Muscle layer of duodenum (tissue), 2 donors: Measurements from ENCODE around the gene CD2AP.

Experiments used
- H3K27ac ChIP-seq: one replicate; pipeline ENCODE4 v1.7.0; 2013; ENCODE audit warnings: mild to moderate bottlenecking, low read length
- H3K27me3 ChIP-seq: one replicate; pipeline ENCODE4 v1.7.0; 2013; ENCODE audit warnings: low read depth, mild to moderate bottlenecking, control low read depth, low read length
- H3K36me3 ChIP-seq, 2 donors: one replicate each; pipeline ENCODE4 v1.7.0; 2013; ENCODE audit warnings: low read length in 2 of 2, control low read depth in 1 of 2, mild to moderate bottlenecking in 1 of 2; ENCODE audit not compliant: insufficient read depth in 2 of 2, control insufficient read depth in 1 of 2
- H3K4me1 ChIP-seq, 2 donors: one replicate each; pipeline ENCODE4 v1.7.0; 2013; ENCODE audit warnings: low read length in 2 of 2, mild to moderate bottlenecking in 2 of 2, control low read depth in 1 of 2, moderate library complexity in 1 of 2; ENCODE audit not compliant: insufficient read depth in 2 of 2, control insufficient read depth in 1 of 2
- H3K4me3 ChIP-seq, 2 donors: one replicate each; pipeline ENCODE4 v1.7.0; 2013; ENCODE audit warnings: low read length in 2 of 2, low read depth in 1 of 2, mild to moderate bottlenecking in 1 of 2
- H3K9me3 ChIP-seq, 2 donors: one replicate each; pipeline ENCODE4 v1.7.0; 2013; ENCODE audit warnings: low read length in 2 of 2, control low read depth in 1 of 2, mild to moderate bottlenecking in 1 of 2; ENCODE audit not compliant: control insufficient read depth in 1 of 2
- donor health status: healthy.

CD2AP gene

DNA sequence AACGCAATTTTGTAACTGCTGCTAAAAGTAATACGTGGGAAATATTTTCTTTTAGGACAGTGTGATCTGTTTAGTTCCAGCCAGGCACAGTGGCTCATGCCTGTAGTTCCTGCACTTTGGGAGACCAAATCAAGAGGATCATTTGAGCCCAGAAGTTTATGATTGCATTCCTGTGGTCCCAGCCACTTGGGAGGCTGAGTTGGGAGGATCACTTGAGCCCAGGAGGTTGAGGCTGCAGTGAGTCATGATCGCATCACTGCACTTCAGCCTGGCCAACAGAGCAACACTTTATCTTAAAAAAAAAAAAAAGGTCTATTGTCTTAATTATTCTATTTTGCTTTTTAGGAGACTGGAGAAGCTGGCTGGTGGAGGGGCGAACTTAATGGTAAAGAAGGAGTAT lies 101.5 kb downstream of the CD2AP start:
- Histone ChIP-seq H3K27ac (no peak overlapping the region), H3K9me3 (no peaks in the 10 kb centered on the region), H3K27me3 (no peaks in the 10 kb centered on the region), H3K4me3 (no peak overlapping the region), H3K36me3 (peaks cover 7 to 21% of the 10 kb centered on the region in 2 donors), H3K4me1 (no peaks in the 10 kb centered on the region)

- peaks cover 7 to 21% of the 10 kb centered on the region in 2 donors for H3K36me3 ChIP-seq
- no peaks in the 10 kb centered on the region for H3K9me3 ChIP-seq
- no peak overlapping the region for H3K27ac ChIP-seq
- H3K27me3 ChIP-seq: no peaks in the 10 kb centered on the region
- no peaks in the 10 kb centered on the region for H3K4me1 ChIP-seq
- no peak overlapping the region for H3K4me3 ChIP-seq
Measured at GRCh38 chr6:47581591-47581990, 104.0 kb downstream of the CD2AP start.

DNA sequence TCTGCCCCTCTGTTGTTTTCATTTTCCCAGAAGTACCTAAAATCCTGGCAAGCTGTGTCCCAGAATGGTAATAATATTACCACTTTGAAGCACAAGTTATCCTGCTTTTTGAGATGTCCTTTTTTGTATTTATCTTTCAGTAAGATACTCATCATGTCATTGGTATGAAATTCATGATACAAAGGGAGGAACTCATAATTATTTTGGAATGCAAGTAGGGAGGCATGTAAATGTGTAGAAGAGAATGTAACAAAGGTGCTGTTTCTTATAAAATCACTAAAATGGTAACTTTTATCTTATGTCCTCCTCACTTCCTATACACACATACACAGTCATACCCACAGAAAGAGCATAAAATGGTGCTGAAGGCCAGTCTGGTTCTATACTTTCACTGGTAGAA lies 109.9 kb downstream of the CD2AP start:
- no peaks in the 10 kb centered on the region for H3K9me3 ChIP-seq
- H3K27me3 ChIP-seq: no peaks in the 10 kb centered on the region
- H3K4me3 ChIP-seq: no peak overlapping the region
- no peak overlapping the region for H3K27ac ChIP-seq
- H3K4me1 ChIP-seq: no peaks in the 10 kb centered on the region
- peaks cover 12 to 27% of the 10 kb centered on the region in 2 donors for H3K36me3 ChIP-seq

- Histone ChIP-seq H3K27ac (no peak overlapping the region), H3K36me3 (peaks cover 21 to 32% of the 10 kb centered on the region in 2 donors), H3K4me3 (no peak overlapping the region), H3K9me3 (no peaks in the 10 kb centered on the region), H3K27me3 (no peaks in the 10 kb centered on the region), H3K4me1 (no peaks in the 10 kb centered on the region)
Measured at GRCh38 chr6:47592131-47592840, 114.7 kb downstream of the CD2AP start.

GRCh38 chr6:47593979-47594378 lies 116.4 kb downstream of the CD2AP start:
- Histone ChIP-seq H3K27me3 (no peaks in the 10 kb centered on the region), H3K4me1 (no peaks in the 10 kb centered on the region), H3K36me3 (peaks cover 23 to 33% of the 10 kb centered on the region in 2 donors)

GRCh38 chr6:47595785-47596184 lies 118.2 kb downstream of the CD2AP start:
- Histone ChIP-seq H3K27me3 (no peaks in the 10 kb centered on the region), H3K36me3 (peaks cover 21 to 32% of the 10 kb centered on the region in 2 donors), H3K4me1 (no peaks in the 10 kb centered on the region)

More at GRCh38 chr6:47593979-47594378, 116.4 kb downstream of the CD2AP start:
- Histone ChIP-seq H3K27ac (no peak overlapping the region), H3K4me3 (no peak overlapping the region), H3K9me3 (no peaks in the 10 kb centered on the region)

GRCh38 chr6:47598367-47598766 lies 120.8 kb downstream of the CD2AP start:
- Histone ChIP-seq H3K36me3 (peaks cover 21% of the 10 kb centered on the region in 2 donors), H3K4me1 (no peaks in the 10 kb centered on the region), H3K9me3 (no peaks in the 10 kb centered on the region), H3K4me3 (no peak overlapping the region), H3K27ac (no peak overlapping the region), H3K27me3 (no peaks in the 10 kb centered on the region)

More at GRCh38 chr6:47595785-47596184, 118.2 kb downstream of the CD2AP start:
- H3K9me3 ChIP-seq: no peaks in the 10 kb centered on the region
- H3K4me3 ChIP-seq: no peak overlapping the region
- H3K27ac ChIP-seq: no peak overlapping the region

- H3K36me3 ChIP-seq: peaks cover 21% of the 10 kb centered on the region in 2 donors
- H3K27me3 ChIP-seq: no peaks in the 10 kb centered on the region
Measured at GRCh38 chr6:47599512-47599911, 121.9 kb downstream of the CD2AP start.

GRCh38 chr6:47603227-47603626 lies 125.6 kb downstream of the CD2AP start:
- Histone ChIP-seq H3K27me3 (no peaks in the 10 kb centered on the region), H3K4me1 (no peaks in the 10 kb centered on the region), H3K9me3 (no peaks in the 10 kb centered on the region), H3K4me3 (no peak overlapping the region), H3K27ac (no peak overlapping the region), H3K36me3 (peaks cover 13 to 18% of the 10 kb centered on the region in 2 donors)

More at GRCh38 chr6:47599512-47599911, 121.9 kb downstream of the CD2AP start:
- Histone ChIP-seq H3K9me3 (no peaks in the 10 kb centered on the region), H3K4me3 (no peak overlapping the region), H3K4me1 (no peaks in the 10 kb centered on the region), H3K27ac (no peak overlapping the region)

DNA sequence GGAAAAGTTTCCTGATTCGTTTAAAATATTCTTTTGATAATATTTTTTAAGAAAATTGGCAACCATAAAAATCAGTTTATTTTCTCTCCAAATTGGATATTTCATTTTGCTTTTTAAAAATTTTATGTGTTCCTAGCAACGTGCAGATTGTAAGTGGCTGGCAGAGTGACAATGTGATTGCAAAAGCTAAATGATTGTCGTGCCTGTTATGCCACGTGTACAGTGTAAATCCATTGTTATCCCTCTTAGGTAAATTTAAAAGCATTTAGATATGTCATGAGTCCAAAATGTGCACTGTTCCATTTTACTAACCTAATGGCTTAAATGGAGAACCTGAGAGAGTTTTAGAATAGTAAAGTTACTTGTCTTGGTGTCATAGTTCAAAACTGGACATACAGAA lies 126.4 kb downstream of the CD2AP start:
- H3K27ac ChIP-seq: no peak overlapping the region
- H3K4me1 ChIP-seq: no peaks in the 10 kb centered on the region
- no peak overlapping the region for H3K4me3 ChIP-seq
- no peaks in the 10 kb centered on the region for H3K27me3 ChIP-seq
- H3K9me3 ChIP-seq: no peaks in the 10 kb centered on the region
- H3K36me3 ChIP-seq: peaks cover 19 to 24% of the 10 kb centered on the region in 2 donors

DNA sequence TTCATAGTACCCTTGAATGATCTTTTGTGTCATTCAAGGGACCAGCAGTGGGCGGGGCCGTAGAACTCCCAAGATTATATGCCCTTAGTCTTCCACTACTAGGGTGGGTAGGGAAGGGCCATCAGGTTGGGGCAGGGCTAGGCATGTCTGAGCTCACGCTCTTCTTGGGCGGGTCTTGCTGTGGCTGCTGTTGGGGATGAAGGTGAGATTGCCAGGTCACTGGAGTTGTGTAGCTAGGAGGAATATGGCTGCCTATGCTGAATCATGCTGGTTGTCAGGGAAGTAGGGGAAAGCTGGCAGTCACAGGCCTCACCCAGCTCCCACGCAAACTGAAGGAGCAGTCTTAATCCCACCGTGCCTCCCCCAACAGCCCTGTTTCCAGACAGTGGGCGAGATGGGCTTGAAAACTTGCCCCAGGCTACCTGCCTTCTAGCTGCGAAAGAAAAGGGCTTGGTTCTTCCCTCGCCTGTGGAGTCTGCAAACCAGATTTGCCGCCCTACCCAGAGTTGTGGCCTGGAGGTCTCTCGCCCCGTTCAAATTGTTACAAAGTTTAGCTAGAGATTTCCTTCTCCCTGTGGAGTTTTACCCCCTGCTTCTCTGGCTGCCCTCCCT lies 144.4 kb downstream of the CD2AP start:
- no peaks in the 10 kb centered on the region for H3K9me3 ChIP-seq
- H3K4me1 ChIP-seq: no peaks in the 10 kb centered on the region
- no peak overlapping the region for H3K27ac ChIP-seq
- H3K36me3 ChIP-seq: peaks cover 0 to 34% of the 10 kb centered on the region in 2 donors
- no peaks in the 10 kb centered on the region for H3K27me3 ChIP-seq
- no peak overlapping the region for H3K4me3 ChIP-seq
